ENCODE measurements around the gene JPT1. TPM values are rescaled to one million over a fixed set of nuclear protein-coding genes. Genes with fewer than 3 reads are reported as not detected.

JPT1 gene
- total RNA-seq, 1 experiment from 2014 or later = 341 TPM

GRCh38 chr17:75154195-75155106 lies at the start of gene JPT1 (continued):
- TF ChIP-seq, protein P1, sequence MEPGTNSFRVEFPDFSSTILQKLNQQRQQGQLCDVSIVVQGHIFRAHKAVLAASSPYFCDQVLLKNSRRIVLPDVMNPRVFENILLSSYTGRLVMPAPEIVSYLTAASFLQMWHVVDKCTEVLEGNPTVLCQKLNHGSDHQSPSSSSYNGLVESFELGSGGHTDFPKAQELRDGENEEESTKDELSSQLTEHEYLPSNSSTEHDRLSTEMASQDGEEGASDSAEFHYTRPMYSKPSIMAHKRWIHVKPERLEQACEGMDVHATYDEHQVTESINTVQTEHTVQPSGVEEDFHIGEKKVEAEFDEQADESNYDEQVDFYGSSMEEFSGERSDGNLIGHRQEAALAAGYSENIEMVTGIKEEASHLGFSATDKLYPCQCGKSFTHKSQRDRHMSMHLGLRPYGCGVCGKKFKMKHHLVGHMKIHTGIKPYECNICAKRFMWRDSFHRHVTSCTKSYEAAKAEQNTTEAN (CRISPR knock-in tag; IDR thresholded peaks at IDR 0.05) = 0 out of 2 replicates have a peak, but pooled peaks have one; percentile 20
- TF ChIP-seq ZNF138 (CRISPR knock-in tag; conservative IDR thresholded peaks at IDR 0.05) (no peak), NR3C1 (CRISPR knock-in tag; conservative IDR thresholded peaks at IDR 0.05; ENCODE audit: low read depth) (no peak), ZNF512 (CRISPR knock-in tag; IDR thresholded peaks at IDR 0.05; ENCODE audit: borderline replicate concordance) (no peak), NFATC4 (CRISPR knock-in tag; IDR thresholded peaks at IDR 0.05) (peak; percentile 63; the same call in 1 of the 2 replicates), E2F4 (CRISPR knock-in tag; IDR thresholded peaks at IDR 0.05; ENCODE audit: borderline replicate concordance, low read depth) (no peak), ZNF532 (CRISPR knock-in tag; IDR thresholded peaks at IDR 0.05; ENCODE audit: borderline replicate concordance) (no peak), FOXP1 (CRISPR knock-in tag; IDR thresholded peaks at IDR 0.05; ENCODE audit: borderline replicate concordance) (peak; percentile 65), FOXJ3 (CRISPR knock-in tag; IDR thresholded peaks at IDR 0.05; ENCODE audit: borderline replicate concordance) (no peak), NR1H2 (CRISPR knock-in tag; IDR thresholded peaks at IDR 0.05) (no peak), NR2C2 (CRISPR knock-in tag; IDR thresholded peaks at IDR 0.05) (no peak), ELF4 (CRISPR knock-in tag; IDR thresholded peaks at IDR 0.05; ENCODE audit: low read depth) (no peak; the same call in 1 of the 2 replicates), MLX (CRISPR knock-in tag; IDR thresholded peaks at IDR 0.05) (0 out of 2 replicates have a peak, but pooled peaks have one; percentile 37), TEAD1 (CRISPR knock-in tag; IDR thresholded peaks at IDR 0.05) (peak; percentile 70)
